Mesenchymal stem cell (in vitro differentiated cells and primary cell): ENCODE results near the gene KXD1.
A peak's percentile ranks its signal among the peaks of the same experiment; 100 is the strongest.

ENCODE experiments used
- DNase-seq: peaks from one replicate; pipeline ENCODE4 v3.0.0-alpha.2; 2013
- H2AFZ ChIP-seq: one replicate; pipeline ENCODE4 v1.6.1; 2013; ENCODE audit warnings: low read depth, mild to moderate bottlenecking, control low read depth, inconsistent platforms, low read length, moderate library complexity
- H2AK5ac ChIP-seq: 2 replicates; pipeline ENCODE4 v1.6.1; 2013; ENCODE audit warnings: low read length, moderate library complexity, mild to moderate bottlenecking, inconsistent platforms; ENCODE audit not compliant: severe bottlenecking
- H2BK120ac ChIP-seq: one replicate; pipeline ENCODE4 v1.6.1; 2013; ENCODE audit warnings: low read depth, mild to moderate bottlenecking, inconsistent platforms, low read length, moderate library complexity
- H2BK12ac ChIP-seq, 2 experiments: one replicate each; pipeline ENCODE4 v1.6.1; 2013; ENCODE audit warnings: inconsistent platforms in 2 of 2, low read length in 2 of 2, mild to moderate bottlenecking in 2 of 2, moderate library complexity in 2 of 2, control low read depth in 1 of 2
- H2BK15ac ChIP-seq: one replicate; pipeline ENCODE4 v1.6.1; 2013; ENCODE audit warnings: mild to moderate bottlenecking, low read depth, inconsistent platforms; ENCODE audit not compliant: poor library complexity, severe bottlenecking
- H2BK5ac ChIP-seq: 2 replicates; pipeline ENCODE4 v1.6.1; 2013; ENCODE audit warnings: low read depth, mild to moderate bottlenecking, low read length, control low read depth, inconsistent platforms; ENCODE audit not compliant: poor library complexity, severe bottlenecking
- H3K14ac ChIP-seq, 2 experiments: one replicate each; pipeline ENCODE4 v1.6.1; 2013; ENCODE audit warnings: inconsistent platforms in 2 of 2, low read length in 2 of 2, control low read depth in 1 of 2, mild to moderate bottlenecking in 1 of 2, moderate library complexity in 1 of 2
- H3K18ac ChIP-seq, 2 experiments: one replicate each; pipeline ENCODE4 v1.6.1; 2013; ENCODE audit warnings: inconsistent platforms in 2 of 2, low read length in 2 of 2, control low read depth in 1 of 2, low read depth in 1 of 2, mild to moderate bottlenecking in 1 of 2
- H3K23ac ChIP-seq, 2 experiments: one replicate each; pipeline ENCODE4 v1.6.1; 2013; ENCODE audit warnings: inconsistent platforms in 2 of 2, low read length in 2 of 2, mild to moderate bottlenecking in 2 of 2, moderate library complexity in 2 of 2, control low read depth in 1 of 2
- H3K27ac ChIP-seq: 2 replicates; pipeline ENCODE4 v1.5.1; 2013; ENCODE audit warnings: mild to moderate bottlenecking, moderate library complexity, low read length, control low read depth, inconsistent platforms; ENCODE audit not compliant: poor library complexity, severe bottlenecking
- H3K27me3 ChIP-seq, 2 experiments: 2 replicates each; pipeline versions ENCODE4 v1.6.1 to v1.7.0; 2013; ENCODE audit warnings: low read length in 2 of 2, mild to moderate bottlenecking in 2 of 2, moderate library complexity in 2 of 2, control low read depth in 1 of 2, inconsistent platforms in 1 of 2; ENCODE audit not compliant: control insufficient read depth in 1 of 2, insufficient read depth in 1 of 2
- H3K36me3 ChIP-seq, 2 experiments: 2 replicates each; pipeline versions ENCODE4 v1.6.1 to v1.7.0; 2013; ENCODE audit warnings: low read length in 2 of 2, control low read depth in 1 of 2, inconsistent platforms in 1 of 2, low read depth in 1 of 2, mild to moderate bottlenecking in 1 of 2; ENCODE audit not compliant: insufficient read depth in 2 of 2, control insufficient read depth in 1 of 2
- H3K4ac ChIP-seq, 2 experiments: one replicate each; pipeline ENCODE4 v1.6.1; 2013; ENCODE audit warnings: inconsistent platforms in 2 of 2, low read length in 2 of 2, mild to moderate bottlenecking in 2 of 2, moderate library complexity in 2 of 2, control low read depth in 1 of 2, low read depth in 1 of 2
- H3K4me1 ChIP-seq: 2 replicates; pipeline ENCODE4 v1.6.1; 2013; ENCODE audit warnings: low read depth, low read length, control low read depth; ENCODE audit not compliant: control insufficient read depth, insufficient read depth
- H3K4me2 ChIP-seq: 2 replicates; pipeline ENCODE4 v1.6.1; 2013; ENCODE audit warnings: low read length, mild to moderate bottlenecking, inconsistent platforms; ENCODE audit not compliant: poor library complexity, severe bottlenecking
- H3K4me3 ChIP-seq, 2 experiments: 2 replicates each; pipeline versions ENCODE4 v1.5.1 to v1.7.0; 2013; ENCODE audit warnings: low read length in 2 of 2, mild to moderate bottlenecking in 2 of 2, control low read depth in 1 of 2, low read depth in 1 of 2; ENCODE audit not compliant: insufficient read depth in 1 of 2
- H3K79me1 ChIP-seq: replicated peaks from 2 replicates; pipeline ENCODE4 v1.6.1; 2013; ENCODE audit warnings: mild to moderate bottlenecking, control low read depth, low read length, inconsistent platforms; ENCODE audit not compliant: poor library complexity, severe bottlenecking
- H3K9ac ChIP-seq: 2 replicates; pipeline ENCODE4 v1.7.0; 2013; ENCODE audit warnings: mild to moderate bottlenecking, low read length, moderate library complexity
- H3K9me3 ChIP-seq: 2 replicates; pipeline ENCODE4 v1.7.0; 2013; ENCODE audit warnings: mild to moderate bottlenecking, low read length; ENCODE audit not compliant: control insufficient read depth
- H4K8ac ChIP-seq: one replicate; pipeline ENCODE4 v1.6.1; 2013; ENCODE audit warnings: inconsistent platforms, mild to moderate bottlenecking, low read length, moderate library complexity
- H4K91ac ChIP-seq: one replicate; pipeline ENCODE4 v1.6.1; 2013; ENCODE audit warnings: mild to moderate bottlenecking, low read length, inconsistent platforms
- WGBS: methylation state at CpG from one replicate; pipeline ENCODE4 v1.1.7; 2013; ENCODE audit warnings: mixed read lengths; 5-methylcytosine and 5-hydroxymethylcytosine counted together

The KXD1 gene

DNA sequence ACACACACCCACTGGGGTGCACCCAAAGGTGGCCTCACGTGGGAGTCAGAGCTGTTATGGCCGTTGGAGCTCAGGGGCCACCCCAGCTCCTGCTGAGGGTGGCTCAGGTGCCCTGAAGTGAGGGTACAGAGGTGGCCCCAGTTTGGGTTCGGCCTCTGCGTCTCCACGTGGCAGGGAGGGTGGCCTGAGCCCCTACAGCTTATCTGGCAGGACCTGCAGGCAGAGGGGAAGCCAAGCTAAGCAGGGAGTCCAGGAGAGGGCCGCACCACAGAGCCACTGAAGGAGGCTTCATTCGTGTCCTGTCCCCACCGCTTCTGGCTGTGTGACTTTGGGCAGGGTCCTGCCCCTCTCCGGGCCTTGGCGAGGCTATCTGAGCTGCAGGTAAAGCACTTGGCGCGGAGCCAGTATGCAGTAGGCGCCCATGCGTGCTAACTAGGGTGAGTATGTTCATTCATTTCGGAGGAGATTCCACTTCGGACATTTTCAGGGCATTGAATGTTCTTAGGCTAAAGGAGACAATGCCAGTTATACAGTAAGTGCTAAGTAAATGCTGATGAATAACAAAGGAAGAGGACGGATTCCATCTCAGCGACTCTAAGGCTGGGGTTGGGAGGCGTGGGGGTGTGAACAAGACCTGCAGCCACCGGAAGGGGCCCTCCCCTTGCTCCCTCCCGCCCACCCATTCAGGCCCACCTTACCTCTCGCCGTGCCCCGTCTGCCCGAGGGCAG lies 35.9 kb downstream of the KXD1 start:
- peaks cover 9 to 16% of the 10 kb centered on the region in 2 experiments for H3K36me3 ChIP-seq
- H2AK5ac ChIP-seq, result no peak overlapping the region
- H2BK15ac ChIP-seq, result no peak overlapping the region
- no peak overlapping the region for H3K27ac ChIP-seq
- peak overlapping the region; percentile 64 for H4K91ac ChIP-seq
- peak overlapping the region; percentile 88 for H3K4me2 ChIP-seq
- peak overlapping the region; percentile 11 to 29 for H3K18ac ChIP-seq
- H3K79me1 ChIP-seq, result peaks cover 2% of the 10 kb centered on the region
- no peak overlapping the region for H2AFZ ChIP-seq
- peaks cover 35% of the 10 kb centered on the region for H3K4me1 ChIP-seq
- H3K27me3 ChIP-seq, result peaks cover 3 to 21% of the 10 kb centered on the region in 2 experiments
- peak overlapping the region; percentile 72 for H4K8ac ChIP-seq
- no peak overlapping the region for H2BK120ac ChIP-seq
- H3K9ac ChIP-seq, result no peak overlapping the region
- 43% methylated on average over 22 of the region's 25 CpGs for WGBS
- H3K14ac ChIP-seq, result no peak overlapping the region
- no peaks in the 10 kb centered on the region for H3K9me3 ChIP-seq
- no peak overlapping the region for H2BK5ac ChIP-seq
- peak overlapping the region in 1 of 2 experiments; percentile 36 for H3K4me3 ChIP-seq
- no peak overlapping the region for H2BK12ac ChIP-seq
- no peak for DNase-seq
- no peak overlapping the region for H3K4ac ChIP-seq
- no peak overlapping the region for H3K23ac ChIP-seq

DNA sequence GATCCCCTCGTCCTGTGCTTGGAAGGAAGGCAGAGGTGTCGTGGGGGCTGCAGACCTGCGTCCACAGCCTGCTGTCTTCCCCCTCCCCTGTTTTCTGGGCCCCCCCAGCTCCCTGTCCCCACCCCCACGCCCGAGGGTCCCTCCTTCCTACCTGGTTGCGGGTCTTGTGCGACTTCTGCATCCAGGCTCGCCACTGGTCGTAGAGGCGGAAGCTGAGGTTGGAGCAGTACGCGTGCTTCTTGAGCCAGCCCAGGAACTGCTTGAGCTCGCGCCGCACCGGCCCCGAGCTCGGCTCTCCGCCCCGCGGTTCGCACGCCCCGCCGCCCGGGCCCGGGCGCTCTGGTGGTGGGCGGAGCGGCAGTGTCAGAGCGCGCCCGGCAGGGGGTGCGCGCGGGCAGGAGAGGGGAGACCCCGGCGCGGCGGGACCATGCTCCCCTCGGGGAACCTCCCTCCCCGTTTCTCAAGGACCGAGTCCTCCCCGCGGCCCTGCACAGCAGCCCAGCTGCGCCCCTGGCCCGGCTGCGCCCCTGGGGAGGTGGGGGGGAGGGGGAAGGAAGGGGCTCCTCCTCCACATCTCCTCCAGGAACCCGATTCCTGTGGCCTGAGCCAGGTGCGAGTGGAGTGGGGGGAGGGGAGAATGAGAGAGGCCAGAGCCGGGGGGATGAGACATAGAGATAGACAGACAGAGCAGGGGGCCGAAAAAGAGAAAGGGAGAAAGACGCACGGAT lies 36.6 kb downstream of the KXD1 start:
- Histone ChIP-seq H3K18ac (peak overlapping the region in 1 of 2 experiments; percentile 29), H4K8ac (peak overlapping the region; percentile 36), H3K14ac (no peak overlapping the region), H4K91ac (peak overlapping the region; percentile 20), H3K4me2 (peak overlapping the region; percentile 88), H3K4me1 (peaks cover 32% of the 10 kb centered on the region), H2BK15ac (no peak overlapping the region), H3K27me3 (peaks cover 4 to 27% of the 10 kb centered on the region in 2 experiments), H3K4me3 (peak overlapping the region; percentile 36 to 68), H2BK120ac (peak overlapping the region; percentile 95), H3K27ac (no peak overlapping the region), H2AFZ (no peak overlapping the region), H3K23ac (no peak overlapping the region), H2AK5ac (no peak overlapping the region), H3K36me3 (peaks cover 9 to 16% of the 10 kb centered on the region in 2 experiments), H2BK12ac (no peak overlapping the region), H3K9ac (peak overlapping the region; percentile 70), H3K79me1 (peaks cover 2% of the 10 kb centered on the region), H3K4ac (no peak overlapping the region), H3K9me3 (no peaks in the 10 kb centered on the region), H2BK5ac (no peak overlapping the region)
- 2% methylated on average over 23 of the region's 54 CpGs for whole genome bisulfite sequencing
- DNase-seq, result peak; percentile 81

DNA sequence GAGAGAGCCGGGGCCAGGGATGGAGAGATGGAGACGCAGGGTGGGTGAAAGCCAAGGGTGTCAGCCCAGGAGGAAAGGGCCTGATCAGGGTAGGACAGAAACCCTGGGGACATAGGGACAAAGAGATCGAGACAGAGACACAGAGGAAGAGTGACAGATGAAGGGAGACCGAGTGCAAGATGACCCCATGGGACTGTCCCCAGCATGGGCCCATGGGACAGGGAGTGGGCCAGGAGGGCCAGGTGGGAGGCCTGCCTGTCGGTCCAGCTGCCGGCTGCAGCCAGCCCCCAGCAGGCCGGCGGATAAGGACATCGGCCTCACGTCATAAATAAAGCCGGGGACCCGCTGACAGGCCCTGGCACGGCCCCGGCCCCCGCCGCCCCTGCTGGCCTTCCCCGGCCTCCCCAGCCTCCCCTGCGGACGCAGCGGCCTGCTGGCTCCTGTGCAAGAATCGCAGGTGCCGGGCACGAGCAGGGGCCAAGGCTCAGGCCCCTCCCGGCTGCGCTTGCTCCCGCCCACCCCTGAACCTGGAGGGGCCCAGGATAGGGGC lies 37.2 kb downstream of the KXD1 start:
- peaks cover 26% of the 10 kb centered on the region for H3K4me1 ChIP-seq
- no peaks in the 10 kb centered on the region for H3K9me3 ChIP-seq
- H3K36me3 ChIP-seq, result peaks cover 9 to 16% of the 10 kb centered on the region in 2 experiments
- no peaks in the 10 kb centered on the region for H3K79me1 ChIP-seq
- no peak overlapping the region for H3K4ac ChIP-seq
- H2BK12ac ChIP-seq, result no peak overlapping the region
- H3K27ac ChIP-seq, result no peak overlapping the region
- H3K4me3 ChIP-seq, result peak overlapping the region in 1 of 2 experiments; percentile 68
- H3K18ac ChIP-seq, result no peak overlapping the region
- no peak overlapping the region for H2AFZ ChIP-seq
- no peak for DNase-seq
- H3K27me3 ChIP-seq, result peaks cover 9 to 34% of the 10 kb centered on the region in 2 experiments
- H2BK15ac ChIP-seq, result no peak overlapping the region
- 61% methylated on average over 26 of the region's 26 CpGs for WGBS
- no peak overlapping the region for H3K23ac ChIP-seq
- no peak overlapping the region for H3K14ac ChIP-seq
- no peak overlapping the region for H2BK120ac ChIP-seq
- peak overlapping the region; percentile 70 for H3K9ac ChIP-seq
- peak overlapping the region; percentile 88 for H3K4me2 ChIP-seq
- H2BK5ac ChIP-seq, result no peak overlapping the region
- H4K8ac ChIP-seq, result no peak overlapping the region
- no peak overlapping the region for H2AK5ac ChIP-seq
- no peak overlapping the region for H4K91ac ChIP-seq

DNA sequence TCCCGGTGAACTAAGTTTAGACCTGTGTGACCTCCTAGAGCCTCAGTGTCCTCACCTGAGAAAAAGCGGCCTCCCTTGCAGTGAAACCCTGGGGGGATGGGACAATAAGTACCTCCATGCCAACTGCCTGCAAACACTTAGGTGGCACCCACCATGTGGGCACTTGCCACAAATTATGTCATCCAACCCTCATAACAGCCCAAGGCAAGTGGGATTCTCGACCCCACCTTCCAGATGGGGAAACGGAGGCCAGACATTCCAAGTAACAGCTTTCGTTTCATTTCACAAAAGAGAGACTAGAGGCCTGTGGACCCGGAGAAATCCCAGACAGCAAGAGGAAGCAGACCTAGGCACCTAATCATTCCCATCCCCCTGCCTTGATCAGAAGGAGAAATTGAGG lies 37.8 kb downstream of the KXD1 start:
- no peak overlapping the region for H2AK5ac ChIP-seq
- no peak overlapping the region for H3K14ac ChIP-seq
- H3K79me1 ChIP-seq, result no peaks in the 10 kb centered on the region
- H2BK15ac ChIP-seq, result no peak overlapping the region
- no peak overlapping the region for H2BK120ac ChIP-seq
- H3K27ac ChIP-seq, result no peak overlapping the region
- no peak overlapping the region for H3K18ac ChIP-seq
- WGBS, result 77% methylated on average over 6 of the region's 6 CpGs
- H3K4me3 ChIP-seq, result no peak overlapping the region
- no peak overlapping the region for H2BK5ac ChIP-seq
- H3K9ac ChIP-seq, result no peak overlapping the region
- H3K4me2 ChIP-seq, result no peak overlapping the region
- H3K36me3 ChIP-seq, result peaks cover 7 to 14% of the 10 kb centered on the region in 2 experiments
- peaks cover 23% of the 10 kb centered on the region for H3K4me1 ChIP-seq
- no peak overlapping the region for H4K91ac ChIP-seq
- no peak overlapping the region for H3K23ac ChIP-seq
- no peak overlapping the region for H2BK12ac ChIP-seq
- no peak overlapping the region for H2AFZ ChIP-seq
- H3K27me3 ChIP-seq, result peaks cover 9 to 34% of the 10 kb centered on the region in 2 experiments
- no peaks in the 10 kb centered on the region for H3K9me3 ChIP-seq
- no peak overlapping the region for H4K8ac ChIP-seq
- DNase-seq, result no peak
- H3K4ac ChIP-seq, result no peak overlapping the region
